ENCODE measurements around the gene KIF14. TPM values are rescaled to one million over a fixed set of nuclear protein-coding genes. Genes with fewer than 3 reads are reported as not detected.

KIF14 gene
- total RNA-seq, 1 donor: 13.4 TPM

Other genes starting within 250 kb of the KIF14 start
- gene ZNF281, start 210.7 kb downstream of the KIF14 start, total RNA-seq (ENCODE audit: low replicate concordance): 7.0 and 29.7 TPM in 2 replicates
- gene DDX59, start 49.2 kb upstream of the KIF14 start, total RNA-seq (ENCODE audit: low replicate concordance): 20.3 and 26.4 TPM in 2 replicates
- 53.8 and 57.5 TPM in 2 replicates for gene CAMSAP2, start 118.1 kb upstream of the KIF14 start, total RNA-seq (ENCODE audit: low replicate concordance)